Dendritic cell treated with granulocyte-macrophage colony-stimulating factor and Interleukin-4, amounts not matched to agents 40 ng/mL and 50 ng/mL, for 4 days (primary cell): ENCODE data around the gene PRKG1.

ENCODE experiments used
- H3K27ac Mint-ChIP-seq: one replicate; pipeline ENCODE4 v1.8.0; 2022; ENCODE audit warnings: mild to moderate bottlenecking, mixed read lengths
- H3K27me3 Mint-ChIP-seq: one replicate; pipeline ENCODE4 v1.8.0; 2022; ENCODE audit warnings: mild to moderate bottlenecking, mixed read lengths
- H3K36me3 Mint-ChIP-seq: one replicate; pipeline ENCODE4 v1.8.0; 2022; ENCODE audit warnings: low read depth, mixed read lengths
- H3K4me1 Mint-ChIP-seq: one replicate; pipeline ENCODE4 v1.8.0; 2022; ENCODE audit warnings: low read depth, mixed read lengths
- H3K4me3 Mint-ChIP-seq: one replicate; pipeline ENCODE4 v1.8.0; 2022; ENCODE audit warnings: mild to moderate bottlenecking, moderate library complexity, mixed read lengths
- H3K9me3 Mint-ChIP-seq: one replicate; pipeline ENCODE4 v1.8.0; 2022; ENCODE audit warnings: mixed read lengths
- intact Hi-C: fragments of 100-400 bp; cut with micrococcal nuclease; formaldehyde crosslinking; loops from one replicate; pipeline ENCODE4 v1.15.0; 2022

PRKG1 gene

GRCh38 chr10:51651063-51651462, 576.8 kb downstream of the PRKG1 start:
- H3K4me3 Mint-ChIP-seq, result no peak overlapping the region
- peaks cover 9% of the 10 kb centered on the region for H3K9me3 Mint-ChIP-seq

GRCh38 chr10:51653025-51653424, 578.7 kb downstream of the PRKG1 start:
- Mint-ChIP-seq H3K4me3 (no peak overlapping the region), H3K36me3 (no peaks in the 10 kb centered on the region), H3K27me3 (no peaks in the 10 kb centered on the region), H3K9me3 (peaks cover 9% of the 10 kb centered on the region), H3K4me1 (no peaks in the 10 kb centered on the region), H3K27ac (no peak overlapping the region)
- intact Hi-C loops, result no loop called here

More at GRCh38 chr10:51651063-51651462, 576.8 kb downstream of the PRKG1 start:
- Mint-ChIP-seq H3K27ac (no peak overlapping the region), H3K4me1 (no peaks in the 10 kb centered on the region), H3K36me3 (no peaks in the 10 kb centered on the region), H3K27me3 (no peaks in the 10 kb centered on the region)
- intact Hi-C loops, result no loop called here

- no peak overlapping the region for H3K4me3 Mint-ChIP-seq
- peaks cover 9% of the 10 kb centered on the region for H3K9me3 Mint-ChIP-seq
- intact Hi-C loops, result no loop called here
- no peaks in the 10 kb centered on the region for H3K27me3 Mint-ChIP-seq
- no peak overlapping the region for H3K27ac Mint-ChIP-seq
- no peaks in the 10 kb centered on the region for H3K36me3 Mint-ChIP-seq
- no peaks in the 10 kb centered on the region for H3K4me1 Mint-ChIP-seq
Measured at GRCh38 chr10:51654918-51655317, 580.6 kb downstream of the PRKG1 start.

GRCh38 chr10:51656503-51656902, 582.2 kb downstream of the PRKG1 start:
- Mint-ChIP-seq H3K9me3 (peaks cover under 1% of the 10 kb centered on the region), H3K4me3 (no peak overlapping the region), H3K27ac (no peak overlapping the region), H3K27me3 (no peaks in the 10 kb centered on the region), H3K36me3 (no peaks in the 10 kb centered on the region), H3K4me1 (no peaks in the 10 kb centered on the region)
- intact Hi-C loops, result no loop called here

GRCh38 chr10:51658000-51658399, 583.7 kb downstream of the PRKG1 start:
- intact Hi-C loops, result no loop called here
- H3K27me3 Mint-ChIP-seq, result no peaks in the 10 kb centered on the region
- H3K4me3 Mint-ChIP-seq, result no peak overlapping the region
- no peak overlapping the region for H3K27ac Mint-ChIP-seq
- no peaks in the 10 kb centered on the region for H3K9me3 Mint-ChIP-seq
- H3K36me3 Mint-ChIP-seq, result no peaks in the 10 kb centered on the region
- H3K4me1 Mint-ChIP-seq, result no peaks in the 10 kb centered on the region

- Mint-ChIP-seq H3K27ac (no peak overlapping the region), H3K27me3 (no peaks in the 10 kb centered on the region), H3K9me3 (no peaks in the 10 kb centered on the region), H3K4me1 (no peaks in the 10 kb centered on the region), H3K4me3 (no peak overlapping the region), H3K36me3 (no peaks in the 10 kb centered on the region)
- intact Hi-C loops, result no loop called here
Measured at GRCh38 chr10:51659344-51659743, 585.1 kb downstream of the PRKG1 start.

GRCh38 chr10:51663086-51663485, 588.8 kb downstream of the PRKG1 start:
- intact Hi-C loops, result no loop called here
- no peak overlapping the region for H3K4me3 Mint-ChIP-seq
- no peaks in the 10 kb centered on the region for H3K9me3 Mint-ChIP-seq
- no peaks in the 10 kb centered on the region for H3K27me3 Mint-ChIP-seq
- H3K27ac Mint-ChIP-seq, result no peak overlapping the region
- H3K4me1 Mint-ChIP-seq, result no peaks in the 10 kb centered on the region
- H3K36me3 Mint-ChIP-seq, result no peaks in the 10 kb centered on the region

- Mint-ChIP-seq H3K9me3 (no peaks in the 10 kb centered on the region), H3K4me3 (no peak overlapping the region), H3K27ac (no peak overlapping the region), H3K4me1 (no peaks in the 10 kb centered on the region), H3K27me3 (no peaks in the 10 kb centered on the region), H3K36me3 (no peaks in the 10 kb centered on the region)
- intact Hi-C loops, result no loop called here
Measured at GRCh38 chr10:51666456-51666855, 592.2 kb downstream of the PRKG1 start.

GRCh38 chr10:51667678-51668335, 593.5 kb downstream of the PRKG1 start:
- H3K4me3 Mint-ChIP-seq, result no peak overlapping the region
- H3K9me3 Mint-ChIP-seq, result peaks cover 10% of the 10 kb centered on the region
- no peaks in the 10 kb centered on the region for H3K27me3 Mint-ChIP-seq
- no peak overlapping the region for H3K27ac Mint-ChIP-seq
- H3K36me3 Mint-ChIP-seq, result no peaks in the 10 kb centered on the region
- no peaks in the 10 kb centered on the region for H3K4me1 Mint-ChIP-seq
- intact Hi-C loops, result no loop called here

GRCh38 chr10:51668336-51668689, 594.0 kb downstream of the PRKG1 start:
- Mint-ChIP-seq H3K4me3 (no peak overlapping the region), H3K27me3 (no peaks in the 10 kb centered on the region), H3K27ac (no peak overlapping the region), H3K9me3 (peaks cover 10% of the 10 kb centered on the region), H3K36me3 (no peaks in the 10 kb centered on the region), H3K4me1 (no peaks in the 10 kb centered on the region)
- intact Hi-C loops, result no loop called here

GRCh38 chr10:51669041-51669440, 594.8 kb downstream of the PRKG1 start:
- Mint-ChIP-seq H3K4me1 (no peaks in the 10 kb centered on the region), H3K4me3 (no peak overlapping the region), H3K27me3 (no peaks in the 10 kb centered on the region), H3K36me3 (no peaks in the 10 kb centered on the region), H3K27ac (no peak overlapping the region), H3K9me3 (peaks cover 10% of the 10 kb centered on the region)
- intact Hi-C loops, result no loop called here

GRCh38 chr10:51672039-51672535, 597.8 kb downstream of the PRKG1 start:
- H3K4me3 Mint-ChIP-seq, result no peak overlapping the region

GRCh38 chr10:51675088-51675487, 600.8 kb downstream of the PRKG1 start:
- Mint-ChIP-seq H3K9me3 (peaks cover 10% of the 10 kb centered on the region), H3K4me3 (no peak overlapping the region), H3K4me1 (no peaks in the 10 kb centered on the region), H3K27ac (no peak overlapping the region), H3K27me3 (peaks cover 2% of the 10 kb centered on the region), H3K36me3 (no peaks in the 10 kb centered on the region)
- intact Hi-C loops, result no loop called here

More at GRCh38 chr10:51672039-51672535, 597.8 kb downstream of the PRKG1 start:
- Mint-ChIP-seq H3K4me1 (no peaks in the 10 kb centered on the region), H3K36me3 (no peaks in the 10 kb centered on the region), H3K27me3 (no peaks in the 10 kb centered on the region), H3K27ac (no peak overlapping the region), H3K9me3 (peaks cover 10% of the 10 kb centered on the region)
- intact Hi-C loops, result no loop called here

GRCh38 chr10:51679841-51680240, 605.6 kb downstream of the PRKG1 start:
- no peak overlapping the region for H3K4me3 Mint-ChIP-seq
- no peaks in the 10 kb centered on the region for H3K9me3 Mint-ChIP-seq
- H3K4me1 Mint-ChIP-seq, result no peaks in the 10 kb centered on the region

GRCh38 chr10:51683031-51683691, 608.9 kb downstream of the PRKG1 start:
- Mint-ChIP-seq H3K27ac (no peak overlapping the region), H3K9me3 (no peaks in the 10 kb centered on the region)
- intact Hi-C loops, result no loop called here

More at GRCh38 chr10:51679841-51680240, 605.6 kb downstream of the PRKG1 start:
- intact Hi-C loops, result no loop called here
- Mint-ChIP-seq H3K27me3 (peaks cover 2% of the 10 kb centered on the region), H3K36me3 (no peaks in the 10 kb centered on the region), H3K27ac (no peak overlapping the region)

More at GRCh38 chr10:51683031-51683691, 608.9 kb downstream of the PRKG1 start:
- no peaks in the 10 kb centered on the region for H3K4me1 Mint-ChIP-seq
- H3K36me3 Mint-ChIP-seq, result no peaks in the 10 kb centered on the region
- H3K4me3 Mint-ChIP-seq, result no peak overlapping the region
- peaks cover 2% of the 10 kb centered on the region for H3K27me3 Mint-ChIP-seq
